HG03135 (cell line): ENCODE measurements around the gene MT1F.
A peak's percentile ranks its signal among the peaks of the same experiment; 100 is the strongest.
"Not testable (repeated sequence)": the region's sequence is repeated elsewhere in the genome, so short reads cannot be mapped to it uniquely, and the experiment has no call there.

ENCODE experiments used
- ATAC-seq: cut with Tn5 transposase; IDR thresholded peaks from one replicate; pipeline ENCODE4 v1.9.1; 2021; ENCODE audit warnings: mild to moderate bottlenecking, moderate library complexity; ENCODE audit not compliant: unreplicated experiment

MT1F gene

DNA sequence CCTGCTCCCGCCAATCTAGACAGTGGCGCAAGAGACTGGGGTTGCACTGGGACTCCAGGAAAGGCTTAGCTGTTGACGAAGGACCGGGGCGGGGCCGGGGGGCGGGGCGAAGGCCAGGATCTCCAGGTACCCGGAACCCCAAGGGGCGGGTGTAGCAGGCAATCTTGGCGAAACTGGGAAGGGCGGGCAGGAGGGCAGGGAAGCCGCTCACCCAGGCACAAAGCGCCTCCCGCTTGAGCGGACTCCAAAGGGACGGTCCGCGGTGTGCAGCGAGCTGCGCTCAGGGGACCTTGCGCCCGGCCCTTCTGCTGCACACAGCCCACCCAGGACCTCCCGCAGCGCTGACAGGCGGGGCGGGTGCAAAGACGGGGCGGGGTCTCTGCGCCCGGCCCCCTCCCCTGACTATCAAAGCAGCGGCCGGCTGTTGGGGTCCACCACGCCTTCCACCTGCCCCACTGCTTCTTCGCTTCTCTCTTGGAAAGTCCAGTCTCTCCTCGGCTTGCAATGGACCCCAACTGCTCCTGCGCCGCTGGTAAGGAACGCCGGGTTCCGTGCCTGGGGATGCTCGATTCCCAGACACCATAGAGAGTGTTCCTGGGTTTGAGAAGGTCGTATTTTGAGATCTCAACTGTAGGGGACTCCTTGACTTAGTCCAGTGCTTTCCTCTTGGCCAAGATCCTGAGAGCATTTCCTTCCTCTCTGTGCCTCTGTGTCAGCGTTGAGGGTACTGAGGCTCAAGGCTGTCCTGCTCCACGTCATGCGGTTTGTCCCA, at the start of gene MT1F:
Gene MT1F (plus strand): TSS at position 405 of the 772 bp plus-strand sequence. CDS start 100 bp downstream, at position 505.
- no peak for ATAC-seq

DNA sequence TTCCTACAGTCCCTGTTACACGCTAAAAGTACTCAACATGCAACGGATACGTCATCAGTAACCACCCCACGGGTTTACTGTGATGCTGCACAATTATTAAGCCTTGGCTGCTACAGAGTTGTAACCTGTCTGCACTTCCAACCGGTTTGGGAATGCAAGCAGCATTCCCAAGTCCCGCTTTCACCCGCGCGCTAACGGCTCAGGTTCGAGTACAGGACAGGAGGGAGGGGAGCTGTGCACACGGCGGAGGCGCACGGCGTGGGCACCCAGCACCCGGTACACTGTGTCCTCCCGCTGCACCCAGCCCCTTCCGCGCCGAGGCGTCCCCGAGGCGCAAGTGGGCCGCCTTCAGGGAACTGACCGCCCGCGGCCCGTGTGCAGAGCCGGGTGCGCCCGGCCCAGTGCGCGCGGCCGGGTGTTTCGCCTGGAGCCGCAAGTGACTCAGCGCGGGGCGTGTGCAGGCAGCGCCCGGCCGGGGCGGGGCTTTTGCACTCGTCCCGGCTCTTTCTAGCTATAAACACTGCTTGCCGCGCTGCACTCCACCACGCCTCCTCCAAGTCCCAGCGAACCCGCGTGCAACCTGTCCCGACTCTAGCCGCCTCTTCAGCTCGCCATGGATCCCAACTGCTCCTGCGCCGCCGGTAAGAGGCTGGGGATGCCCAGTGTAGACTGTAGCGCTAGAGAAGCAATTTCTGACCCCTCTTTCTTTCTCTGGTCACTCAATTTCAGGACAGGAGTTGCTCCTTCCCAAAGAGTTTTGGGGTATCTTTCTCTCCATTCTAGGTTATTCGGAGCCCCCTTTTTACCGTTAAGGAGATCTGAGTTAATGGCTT, 49.5 kb upstream of the MT1F start, which contains the start of gene MT2A:
Gene MT2A (plus strand): TSS at position 542 of the 833 bp plus-strand sequence. CDS start 72 bp downstream, at position 614.
- ATAC-seq = peak; percentile 85

DNA sequence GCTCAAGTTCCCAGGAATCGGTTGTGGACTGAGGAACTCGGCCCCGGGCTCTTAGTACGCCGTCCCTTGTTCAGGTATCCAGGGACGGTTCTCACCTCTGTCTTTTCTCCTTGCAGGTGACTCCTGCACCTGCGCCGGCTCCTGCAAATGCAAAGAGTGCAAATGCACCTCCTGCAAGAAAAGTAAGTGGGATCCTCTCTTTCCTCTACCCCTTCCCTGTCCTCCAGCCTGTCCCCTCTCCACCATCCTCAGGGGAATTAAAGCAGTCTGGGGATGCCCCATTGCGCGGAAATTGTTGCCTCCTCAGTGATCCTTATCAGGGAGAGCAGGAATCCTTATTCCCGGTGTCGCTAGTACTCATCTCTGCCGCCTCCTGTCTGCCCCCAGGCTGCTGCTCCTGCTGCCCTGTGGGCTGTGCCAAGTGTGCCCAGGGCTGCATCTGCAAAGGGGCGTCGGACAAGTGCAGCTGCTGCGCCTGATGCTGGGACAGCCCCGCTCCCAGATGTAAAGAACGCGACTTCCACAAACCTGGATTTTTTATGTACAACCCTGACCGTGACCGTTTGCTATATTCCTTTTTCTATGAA, 48.8 kb upstream of the MT1F start:
- no peak for ATAC-seq

DNA sequence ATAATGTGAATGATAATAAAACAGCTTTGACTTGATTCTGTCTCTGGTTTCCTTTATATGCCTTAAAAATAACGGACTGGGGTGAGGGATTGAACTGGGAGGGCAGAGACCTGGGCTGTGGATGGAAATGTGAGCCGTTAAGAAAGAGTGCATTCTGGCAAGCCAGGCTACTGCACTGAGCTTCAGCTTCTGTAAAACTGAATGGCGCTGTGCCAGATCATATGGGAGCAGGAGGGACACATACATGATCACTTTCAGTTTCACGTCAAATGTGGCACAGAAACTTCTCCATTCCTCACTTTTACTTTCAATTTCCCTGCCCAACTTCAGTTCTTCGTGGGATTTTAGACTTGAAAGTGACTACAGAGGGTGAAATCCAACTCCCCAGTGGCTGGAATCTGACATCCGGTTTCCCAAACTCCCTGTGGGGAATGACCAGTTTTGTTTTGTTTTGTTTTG, 48.3 kb upstream of the MT1F start:
- ATAC-seq = peak; percentile 40

DNA sequence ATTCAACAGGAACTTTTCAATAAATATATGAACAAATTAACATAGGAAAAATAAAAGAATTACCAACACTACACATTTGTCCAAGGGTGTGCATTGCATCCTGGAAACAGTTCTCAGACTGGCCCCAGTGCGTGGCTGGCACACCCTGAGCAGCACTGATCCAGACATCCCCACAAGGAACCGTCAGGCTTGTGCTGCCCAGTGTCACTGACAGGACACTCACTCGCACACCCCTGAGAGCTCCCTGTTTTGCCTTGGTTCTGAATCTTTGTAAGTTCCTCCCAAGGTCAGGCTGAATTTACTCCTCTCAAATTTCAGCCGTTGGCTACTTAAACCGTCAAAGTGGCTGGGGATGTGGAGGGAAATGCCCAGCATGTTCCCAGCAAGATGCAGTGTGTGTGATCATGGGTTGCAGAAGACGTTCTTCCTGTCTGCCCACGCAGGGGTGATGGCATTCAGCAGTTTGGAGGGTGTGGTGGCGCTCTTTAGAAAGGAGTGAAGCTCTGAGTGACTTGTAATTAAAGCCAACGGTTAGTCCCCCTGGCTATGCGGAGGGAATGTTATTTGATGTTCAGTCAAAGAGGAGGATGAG, 47.6 kb upstream of the MT1F start:
- no peak for ATAC-seq

DNA sequence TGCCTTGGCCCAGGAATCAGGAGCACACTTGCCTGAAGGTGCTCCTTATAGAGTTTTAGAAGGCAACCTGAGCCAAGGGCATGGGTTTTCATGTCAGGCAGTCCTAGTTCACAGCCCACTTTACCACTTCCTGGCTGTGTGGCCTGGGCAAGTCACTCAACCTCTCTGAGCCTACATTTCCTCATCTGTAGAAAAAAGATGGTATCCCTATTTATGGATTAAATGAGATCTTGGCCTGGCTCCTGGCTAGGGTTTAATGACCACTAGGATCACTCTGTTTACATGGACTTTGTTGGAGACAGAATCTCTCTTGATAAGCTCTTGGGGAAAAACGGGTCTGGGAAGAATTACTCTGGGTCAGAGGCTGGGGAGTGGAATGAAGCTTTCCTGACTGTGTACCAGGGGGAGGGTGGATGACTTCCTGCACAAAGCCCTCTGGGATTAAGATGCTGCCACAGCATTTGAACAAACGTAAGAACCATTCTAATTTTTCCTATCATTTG, 47.1 kb upstream of the MT1F start:
- ATAC-seq = no peak

DNA sequence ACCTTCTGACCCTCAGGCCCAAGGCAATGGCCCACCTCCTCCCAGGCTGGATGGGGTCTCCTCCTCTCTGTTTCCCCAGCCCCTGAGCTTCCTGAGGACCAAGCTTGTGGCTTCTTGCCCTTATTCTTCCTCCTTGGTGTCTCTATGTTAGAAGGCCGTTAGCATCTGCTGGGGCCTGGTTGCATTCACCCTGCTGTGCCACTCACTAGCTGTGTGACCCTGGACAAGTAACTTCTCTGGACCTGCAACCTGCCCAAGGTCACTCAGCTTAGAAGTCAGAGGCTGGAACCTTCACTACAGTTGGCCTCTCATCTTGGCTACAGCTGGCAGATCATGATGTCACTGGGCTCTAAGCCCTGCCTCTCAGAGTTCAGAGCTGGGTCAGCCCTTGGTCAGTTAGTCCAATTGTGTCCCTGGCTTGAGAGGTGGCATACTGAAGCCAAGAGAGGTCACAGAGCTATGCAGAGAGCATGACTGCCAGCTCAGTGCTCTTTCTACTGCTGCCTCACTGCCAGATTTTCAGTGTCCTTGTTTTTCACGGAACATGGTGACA, 46.4 kb upstream of the MT1F start:
- no peak for ATAC-seq

DNA sequence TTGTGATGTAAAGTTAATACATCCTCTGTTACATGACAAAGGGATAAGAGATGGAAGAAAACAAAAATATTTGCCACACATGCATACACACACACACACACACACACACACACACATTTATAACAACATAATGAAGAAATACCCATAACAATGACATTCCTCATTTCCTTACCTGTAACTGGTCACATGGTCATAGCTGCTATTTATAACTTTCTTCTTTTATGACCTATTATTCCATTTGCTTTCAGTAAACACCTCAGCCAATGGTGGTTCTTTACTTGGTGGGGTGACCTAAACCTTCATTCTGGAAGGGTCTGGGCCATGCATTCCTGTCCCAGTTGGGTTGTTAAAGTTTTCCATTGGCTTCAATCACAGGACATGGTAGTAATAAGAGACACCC, 44.1 kb upstream of the MT1F start:
- no peak for ATAC-seq

DNA sequence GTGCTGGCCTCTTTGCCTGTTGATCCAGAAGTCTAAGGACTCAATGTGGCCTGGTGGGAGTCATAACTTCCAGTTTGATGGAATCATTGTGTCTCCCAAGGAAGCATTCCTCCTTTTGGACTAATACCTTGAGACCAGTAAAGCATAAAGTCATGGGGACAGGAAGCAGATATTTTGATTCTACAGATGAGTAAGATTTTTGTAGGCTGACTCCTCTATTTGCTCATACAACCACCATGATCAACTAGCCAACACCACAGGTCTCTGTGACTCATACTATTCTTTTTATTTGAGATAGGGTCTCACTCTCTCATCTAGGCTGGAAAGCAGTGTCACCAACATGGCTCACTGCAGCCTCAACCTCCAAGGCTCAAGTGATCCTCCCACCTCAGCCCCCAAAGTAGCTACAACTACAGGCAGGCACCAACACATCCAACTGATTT, 43.2 kb upstream of the MT1F start:
- ATAC-seq = no peak

DNA sequence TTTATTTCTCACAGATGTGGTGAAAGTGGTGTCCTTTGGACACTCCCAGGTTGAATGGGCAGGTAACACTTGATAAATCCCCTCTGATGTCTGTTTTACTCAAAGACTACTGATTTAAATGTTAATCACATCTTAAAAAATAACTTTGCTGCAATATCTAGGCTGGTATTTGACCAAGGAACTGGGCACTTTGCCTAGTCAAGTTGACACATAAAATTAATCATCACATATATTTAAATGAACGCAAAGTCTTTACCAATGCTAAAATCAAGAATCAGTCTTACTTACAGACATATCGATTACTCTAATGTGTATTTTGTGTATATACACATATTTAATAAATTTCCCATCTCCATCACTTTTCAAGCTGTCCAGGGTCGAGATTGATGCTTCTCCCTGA, 42.4 kb upstream of the MT1F start:
- ATAC-seq = no peak

DNA sequence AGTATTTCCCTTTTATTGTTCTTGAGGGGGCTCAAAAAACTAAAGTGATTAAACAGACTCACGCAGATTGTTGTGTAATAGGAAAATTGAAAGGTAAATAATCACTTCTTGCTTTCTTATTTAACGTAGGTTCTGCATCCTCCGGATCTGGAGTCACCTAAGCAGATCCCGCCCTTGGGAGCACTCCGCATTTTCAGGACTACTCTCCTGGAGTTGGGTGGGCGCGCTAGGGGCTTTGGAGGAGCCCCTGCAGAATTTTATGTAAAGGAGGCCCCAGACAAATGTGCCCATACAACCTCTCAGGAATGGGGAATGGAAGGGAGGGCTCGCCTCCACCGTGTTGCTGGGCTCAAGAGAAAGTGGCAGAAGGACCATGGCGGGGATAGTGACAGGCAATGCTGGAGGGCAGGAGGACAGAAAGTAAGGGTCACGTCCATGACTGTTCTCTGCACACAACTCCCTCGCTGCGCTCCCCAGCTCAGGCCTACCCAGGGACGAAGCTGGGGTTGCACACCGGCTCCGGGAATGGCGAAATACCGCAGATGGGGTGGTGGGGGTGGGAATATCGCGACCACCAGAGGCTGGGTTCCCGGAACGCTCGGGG, 41.0 kb upstream of the MT1F start:
- ATAC-seq = no peak

DNA sequence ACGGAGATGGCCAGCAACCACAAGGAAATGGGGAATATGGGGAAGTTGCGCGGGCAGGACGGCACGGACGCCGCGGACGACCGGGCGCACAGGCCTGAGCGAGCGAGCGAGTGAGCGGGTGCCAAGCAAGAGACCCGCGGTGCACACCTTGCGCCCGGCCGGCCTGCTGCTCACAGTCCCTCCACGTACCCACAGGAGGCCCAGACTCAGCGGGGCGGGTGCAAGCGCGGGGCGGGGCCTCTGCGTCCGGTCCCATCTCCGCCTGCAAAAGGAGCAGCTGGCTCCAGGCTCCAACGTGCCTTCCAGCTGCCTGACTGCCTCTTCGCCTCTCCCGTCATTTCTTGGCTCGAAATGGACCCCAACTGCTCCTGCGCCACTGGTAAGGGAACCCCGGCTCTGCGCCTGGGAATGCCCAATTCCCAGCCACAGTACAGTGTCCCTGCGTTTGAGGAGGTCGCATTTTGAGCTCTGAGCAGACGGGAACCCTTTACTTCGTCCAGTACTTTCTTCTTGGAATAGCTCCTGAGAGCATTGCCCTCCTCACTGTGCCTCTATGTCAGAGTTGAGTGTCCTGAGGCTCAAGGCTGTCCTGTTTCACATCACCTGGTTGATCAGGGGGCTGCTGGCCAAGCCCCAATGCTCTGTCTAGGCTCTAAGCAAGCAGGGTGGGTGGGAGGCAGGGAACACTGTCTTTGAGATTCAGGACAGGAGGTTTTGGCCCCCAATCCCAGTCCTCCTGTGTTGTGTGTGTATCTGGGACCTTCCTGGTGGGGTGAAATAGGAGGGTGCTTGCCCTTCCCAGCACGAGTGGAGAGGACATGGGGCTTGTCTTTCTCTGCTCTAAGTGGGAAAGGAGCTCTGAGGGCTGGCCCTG, 40.3 kb upstream of the MT1F start:
- no peak for ATAC-seq

DNA sequence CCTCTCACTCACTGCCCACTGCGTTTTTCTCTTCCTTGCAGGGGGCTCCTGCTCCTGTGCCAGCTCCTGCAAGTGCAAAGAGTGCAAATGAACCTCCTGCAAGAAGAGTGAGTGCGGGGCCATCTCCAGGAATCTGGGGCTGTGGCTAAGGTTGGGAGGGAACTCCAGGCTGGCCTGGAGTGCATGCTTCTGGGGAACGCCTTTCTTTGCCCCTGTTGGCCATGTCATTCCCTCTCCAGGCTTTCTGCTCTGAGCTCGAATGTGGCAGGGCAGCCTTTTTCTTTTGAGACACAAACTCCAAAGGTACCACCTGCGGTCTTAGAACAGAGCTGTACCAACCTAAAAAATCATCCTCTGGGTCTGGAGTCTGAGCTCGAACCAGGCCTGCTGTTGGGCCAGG, 39.6 kb upstream of the MT1F start:
- no peak for ATAC-seq

DNA sequence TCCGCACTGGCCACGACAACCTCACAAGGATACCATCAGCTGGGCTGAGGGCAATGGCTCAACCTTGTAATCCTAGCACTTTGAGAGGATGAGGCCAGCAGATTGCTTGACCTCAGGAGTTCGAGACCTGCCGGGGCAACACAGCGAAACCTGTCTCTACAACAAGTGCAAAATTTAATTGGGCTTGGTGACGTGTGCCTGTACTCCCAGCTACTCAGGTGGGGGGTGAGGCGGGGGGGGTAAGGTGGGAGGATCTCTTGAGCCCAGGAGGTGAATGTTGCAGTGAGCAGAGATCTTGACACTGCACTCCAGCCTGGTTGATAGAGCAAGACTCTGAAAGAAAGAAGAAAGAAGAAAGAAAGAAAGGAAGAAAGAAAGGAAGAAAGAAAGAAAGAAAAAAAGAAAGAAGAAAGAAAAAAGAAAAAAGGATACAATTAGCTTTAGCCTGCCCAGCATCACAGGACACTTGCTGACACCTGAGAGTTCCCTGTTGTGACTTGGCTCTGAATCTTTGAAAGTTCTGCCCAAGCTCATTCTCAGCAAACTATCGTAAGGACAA, 37.3 kb upstream of the MT1F start:
- ATAC-seq = no peak

DNA sequence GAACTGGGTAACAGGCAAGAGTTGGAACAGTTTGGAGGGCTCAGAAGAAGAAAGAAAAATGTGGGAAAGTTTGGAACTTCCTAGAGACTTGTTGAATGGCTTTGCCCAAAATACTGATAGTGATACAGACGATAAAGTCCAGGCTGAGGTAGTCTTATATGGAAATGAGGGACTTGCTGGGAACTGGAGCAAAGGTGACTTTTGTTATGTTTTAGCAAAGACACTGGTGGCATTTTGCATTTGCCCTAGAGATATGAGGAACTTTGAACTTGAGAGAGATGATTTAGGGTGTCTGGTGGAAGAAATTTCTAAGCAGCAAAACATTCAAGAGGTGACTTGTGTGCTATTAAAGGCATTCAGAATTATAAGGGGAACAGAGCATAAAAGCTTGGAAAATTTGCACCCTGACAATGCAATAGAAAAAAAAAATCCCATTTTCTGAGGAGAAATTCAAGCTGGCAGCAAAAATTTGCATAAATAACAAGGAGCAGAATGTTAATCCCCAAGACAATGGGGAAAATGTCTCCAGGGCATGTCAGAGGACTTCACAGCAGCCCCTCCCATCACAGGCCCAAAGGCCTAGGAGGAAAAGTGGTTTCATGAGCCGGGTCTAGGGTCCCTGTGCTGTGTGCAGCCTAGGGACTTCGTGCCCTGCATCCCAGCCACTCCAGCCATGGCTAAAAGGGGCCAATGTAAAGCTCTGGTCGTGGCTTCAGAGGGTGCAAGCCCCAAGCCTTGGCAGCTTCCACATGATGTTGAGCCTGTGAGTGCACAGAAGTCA, 35.9 kb upstream of the MT1F start:
- ATAC-seq = not testable (repeated sequence)

DNA sequence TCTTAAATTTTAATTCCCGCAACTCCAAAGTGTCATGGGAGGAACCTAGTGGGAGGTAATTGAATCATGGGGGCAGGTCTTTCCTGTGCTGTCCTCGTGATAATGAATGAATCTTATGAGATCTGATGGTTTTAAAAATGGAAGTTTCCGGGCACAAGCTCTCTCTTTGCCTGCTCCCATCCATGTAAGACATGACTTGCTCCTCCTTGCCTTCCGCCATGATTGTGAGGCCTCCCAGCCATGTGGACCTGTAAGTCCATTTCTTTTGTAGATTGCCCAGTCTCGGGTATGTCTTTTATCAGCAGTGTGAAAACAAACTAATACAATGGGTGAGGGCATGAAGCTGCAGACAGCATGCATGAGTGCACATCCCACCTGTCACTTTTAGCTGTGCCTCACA, 34.6 kb upstream of the MT1F start:
- not testable (repeated sequence) for ATAC-seq

DNA sequence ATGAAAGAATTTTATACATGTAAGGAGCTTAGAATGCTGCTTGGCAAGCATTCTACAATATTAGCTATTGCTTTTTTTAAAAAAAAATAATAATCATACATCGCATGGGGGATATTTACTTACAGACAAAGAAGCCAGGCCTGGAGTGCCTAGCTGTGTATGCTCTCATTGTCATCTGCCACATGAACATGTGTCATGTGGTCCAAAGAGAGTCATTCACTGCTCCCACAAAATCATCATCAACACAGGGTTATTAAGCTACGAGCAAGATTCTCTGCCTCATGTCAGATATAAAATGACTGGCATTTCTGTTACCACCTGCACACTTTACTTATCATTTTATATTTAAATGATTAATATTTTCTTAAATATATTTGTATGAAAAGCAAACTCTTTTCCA, 34.1 kb upstream of the MT1F start:
- no peak for ATAC-seq
